Activated T-cell treated with anti-CD3 and anti-CD28 coated beads, Interleukin-2, amount 50 U/mL, for 24 hours (primary cell): ENCODE results near the gene LCN9.
"Not testable (repeated sequence)": the region's sequence is repeated elsewhere in the genome, so short reads cannot be mapped to it uniquely, and the experiment has no call there.

Experiments
- DNase-seq: peaks from one replicate; pipeline ENCODE4 v3.0.0-alpha.2; 2020
- H3K27ac Mint-ChIP-seq: 2 replicates; pipeline ENCODE4 v1.8.0; 2020; ENCODE audit warnings: mild to moderate bottlenecking, mixed read lengths
- H3K27me3 Mint-ChIP-seq: 2 replicates; pipeline ENCODE4 v1.8.0; 2020; ENCODE audit warnings: mixed read lengths
- H3K36me3 Mint-ChIP-seq: 2 replicates; pipeline ENCODE4 v1.8.0; 2020; ENCODE audit warnings: low read depth, mixed read lengths
- H3K4me1 Mint-ChIP-seq: 2 replicates; pipeline ENCODE4 v1.8.0; 2020; ENCODE audit warnings: low read depth, mixed read lengths
- H3K4me3 Mint-ChIP-seq: 2 replicates; pipeline ENCODE4 v1.8.0; 2020; ENCODE audit warnings: mild to moderate bottlenecking, moderate library complexity, mixed read lengths
- H3K9me3 Mint-ChIP-seq: 2 replicates; pipeline ENCODE4 v1.8.0; 2020; ENCODE audit warnings: mixed read lengths

LCN9 gene

GRCh38 chr9:135632841-135633240, 30.3 kb upstream of the LCN9 start:
- H3K27ac Mint-ChIP-seq: no peak overlapping the region
- DNase-seq: no peak

DNA sequence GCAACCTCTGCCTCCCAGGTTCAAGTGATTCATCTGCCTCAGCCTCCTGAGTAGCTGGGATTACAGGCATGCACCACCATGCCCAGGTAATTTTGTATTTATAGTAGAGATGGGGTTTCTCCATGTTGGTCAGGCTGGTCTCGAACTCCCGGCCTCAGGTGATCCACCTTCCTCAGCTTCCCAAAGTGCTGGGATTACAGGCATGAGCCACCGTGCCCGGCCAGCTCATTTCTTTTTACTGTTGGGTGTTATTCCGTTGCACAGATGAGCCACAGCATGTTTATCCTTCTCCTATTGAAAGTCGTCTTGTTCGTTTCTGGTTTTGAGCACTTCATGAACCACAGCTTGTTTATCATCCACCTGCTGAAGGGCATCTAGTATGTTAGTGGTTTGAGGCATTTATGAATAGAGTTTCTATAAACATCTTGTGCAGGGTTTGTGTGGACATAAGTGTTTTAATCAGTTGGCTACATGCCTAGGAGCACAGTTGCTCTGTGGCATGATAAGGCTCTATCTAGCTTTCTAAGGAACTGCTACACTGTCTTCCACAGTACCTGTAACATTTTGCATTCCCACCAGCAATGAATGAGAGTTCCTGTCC, 26.1 kb upstream of the LCN9 start:
- not testable (repeated sequence) for H3K4me3 Mint-ChIP-seq, H3K36me3 Mint-ChIP-seq, DNase-seq, H3K27ac Mint-ChIP-seq, H3K9me3 Mint-ChIP-seq, H3K4me1 Mint-ChIP-seq
- H3K27me3 Mint-ChIP-seq: peaks cover 49% of the 10 kb centered on the region

More at GRCh38 chr9:135632841-135633240, 30.3 kb upstream of the LCN9 start:
- Mint-ChIP-seq H3K4me1 (no peaks in the 10 kb centered on the region), H3K4me3 (no peak overlapping the region), H3K36me3 (no peaks in the 10 kb centered on the region), H3K27me3 (peaks cover 41% of the 10 kb centered on the region), H3K9me3 (peaks cover 9% of the 10 kb centered on the region)

- no peak within 1 kb of the TSS for H3K27ac Mint-ChIP-seq
- no peaks in the 10 kb centered on the region for H3K4me1 Mint-ChIP-seq
- no peaks in the 10 kb centered on the region for H3K36me3 Mint-ChIP-seq
- no peak within 1 kb of the TSS for H3K4me3 Mint-ChIP-seq
- H3K27me3 Mint-ChIP-seq: peaks cover 49% of the 10 kb centered on the region
- no peak for DNase-seq
- H3K9me3 Mint-ChIP-seq: peaks cover 2% of the 10 kb centered on the region
These were observed 23.9 kb upstream of the LCN9 start, which contains the start of gene GLT6D1 for GRCh38 chr9:135639196-135639595. Gene GLT6D1 (minus strand): TSS chr9:135639540. CDS start chr9:135639187, 353 bp downstream.

GRCh38 chr9:135641047-135641446, 22.1 kb upstream of the LCN9 start:
- Mint-ChIP-seq H3K36me3 (peaks cover 3% of the 10 kb centered on the region), H3K9me3 (peaks cover 18% of the 10 kb centered on the region), H3K4me3 (no peak overlapping the region), H3K27me3 (peaks cover 39% of the 10 kb centered on the region), H3K27ac (no peak overlapping the region), H3K4me1 (no peaks in the 10 kb centered on the region)
- DNase-seq: no peak

DNA sequence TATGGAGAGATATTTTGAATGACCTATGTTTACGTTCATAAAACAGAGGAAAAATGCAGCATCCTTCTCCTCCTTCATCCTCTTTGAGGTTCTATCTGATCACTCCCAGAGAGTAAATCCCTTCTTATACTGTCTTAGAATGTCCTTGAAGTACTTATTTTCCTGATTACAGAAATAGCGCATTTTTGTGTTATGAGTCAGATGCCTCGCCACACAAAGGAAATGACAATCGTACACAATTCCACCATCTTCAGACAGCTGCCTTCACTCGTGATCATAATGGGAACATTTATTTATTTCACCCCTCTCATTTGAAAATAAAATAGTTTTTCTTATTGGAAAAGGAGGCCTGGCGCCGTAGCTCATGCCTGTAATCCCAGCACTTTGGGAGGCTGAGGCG, 21.4 kb upstream of the LCN9 start:
- Mint-ChIP-seq H3K9me3 (peaks cover 23% of the 10 kb centered on the region), H3K4me1 (no peaks in the 10 kb centered on the region), H3K27me3 (peaks cover 39% of the 10 kb centered on the region), H3K27ac (no peak overlapping the region), H3K4me3 (no peak overlapping the region), H3K36me3 (peaks cover 3% of the 10 kb centered on the region)
- no peak for DNase-seq

GRCh38 chr9:135644631-135645218, 18.4 kb upstream of the LCN9 start:
- no peak for DNase-seq
- peaks cover 23% of the 10 kb centered on the region for H3K27me3 Mint-ChIP-seq
- H3K9me3 Mint-ChIP-seq: peaks cover 45% of the 10 kb centered on the region
- peaks cover 3% of the 10 kb centered on the region for H3K36me3 Mint-ChIP-seq
- H3K4me1 Mint-ChIP-seq: no peaks in the 10 kb centered on the region
- H3K27ac Mint-ChIP-seq: no peak overlapping the region
- H3K4me3 Mint-ChIP-seq: no peak overlapping the region

- no peak overlapping the region for H3K4me3 Mint-ChIP-seq
- DNase-seq: no peak
- peaks cover 17% of the 10 kb centered on the region for H3K27me3 Mint-ChIP-seq
- no peaks in the 10 kb centered on the region for H3K4me1 Mint-ChIP-seq
- no peak overlapping the region for H3K27ac Mint-ChIP-seq
- H3K36me3 Mint-ChIP-seq: peaks cover 3% of the 10 kb centered on the region
- peaks cover 50% of the 10 kb centered on the region for H3K9me3 Mint-ChIP-seq
These were observed 15.2 kb upstream of the LCN9 start for GRCh38 chr9:135647884-135648283.

DNA sequence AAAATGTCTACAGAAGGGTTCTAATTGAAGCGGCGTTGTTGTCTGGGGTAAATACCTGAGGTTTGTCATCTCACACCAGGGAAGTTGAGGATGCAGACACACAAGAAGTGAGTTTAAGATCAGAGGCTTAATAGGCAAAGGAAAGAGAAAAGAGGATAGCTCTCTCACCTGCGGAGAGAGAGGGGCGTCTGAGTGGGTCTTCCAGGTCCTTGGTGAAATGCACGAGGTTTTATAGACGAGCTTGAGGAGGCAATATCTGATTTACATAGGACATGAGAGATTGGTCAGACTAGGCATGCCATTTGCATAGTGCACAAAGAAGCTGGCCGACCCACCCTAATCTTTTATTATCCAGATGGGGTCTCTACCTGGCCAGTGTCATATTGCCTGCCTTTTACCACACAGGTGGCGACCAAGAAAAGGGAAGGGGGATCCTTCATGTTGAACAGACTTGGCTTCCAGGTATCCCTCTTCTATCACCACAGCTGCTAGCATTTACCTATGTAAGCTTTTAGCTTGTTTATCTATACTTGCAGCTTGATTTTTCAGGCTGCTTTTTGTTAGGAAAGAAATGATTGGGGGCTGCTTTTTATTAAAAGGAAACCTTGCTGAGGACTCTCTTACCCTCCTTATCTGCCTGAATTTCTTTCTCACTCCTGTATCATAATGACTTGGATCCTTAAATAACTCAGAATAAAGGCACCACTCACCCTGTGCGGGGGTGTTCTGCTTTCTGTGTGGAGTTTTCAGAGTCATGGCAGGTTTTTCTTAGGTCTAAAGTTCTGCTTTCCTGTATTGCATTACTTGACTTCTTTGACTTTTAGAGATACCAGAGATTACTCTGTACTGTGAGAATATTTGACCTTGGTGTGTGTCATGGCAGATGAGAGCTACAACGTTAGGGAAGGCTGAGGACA, 14.4 kb upstream of the LCN9 start:
- Mint-ChIP-seq H3K9me3 (peaks cover 50% of the 10 kb centered on the region), H3K27ac (no peak overlapping the region), H3K4me3 (no peak overlapping the region), H3K36me3 (peaks cover 3% of the 10 kb centered on the region), H3K27me3 (peaks cover 15% of the 10 kb centered on the region), H3K4me1 (no peaks in the 10 kb centered on the region)
- DNase-seq: no peak

- Mint-ChIP-seq H3K27me3 (peaks cover 14% of the 10 kb centered on the region), H3K4me3 (no peak overlapping the region), H3K9me3 (peaks cover 46% of the 10 kb centered on the region), H3K36me3 (peaks cover 3% of the 10 kb centered on the region), H3K4me1 (no peaks in the 10 kb centered on the region), H3K27ac (no peak overlapping the region)
- DNase-seq: no peak
These were observed 13.6 kb upstream of the LCN9 start for GRCh38 chr9:135649508-135649907.

DNA sequence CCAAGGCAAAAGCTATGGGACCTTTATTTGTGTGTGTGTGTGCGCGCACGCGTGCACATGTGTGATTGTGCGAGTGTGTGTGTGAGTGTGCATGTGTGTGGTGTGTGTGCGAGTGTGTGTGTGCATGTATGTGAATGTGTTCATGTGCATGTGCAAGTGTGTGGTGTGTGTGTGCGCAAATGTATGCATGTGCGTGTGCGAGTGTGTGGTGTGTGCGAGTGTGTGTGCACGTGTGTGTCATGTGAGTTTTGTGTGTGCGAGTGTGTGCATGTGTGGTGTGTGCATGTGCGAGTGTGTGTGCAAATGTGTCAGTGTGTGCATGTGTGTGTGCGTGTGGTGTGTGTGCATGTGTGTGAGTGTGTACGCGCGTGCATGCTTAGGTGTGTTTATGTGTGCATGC, 12.7 kb upstream of the LCN9 start:
- Mint-ChIP-seq H3K4me1 (no peaks in the 10 kb centered on the region), H3K4me3 (no peak overlapping the region), H3K9me3 (peaks cover 37% of the 10 kb centered on the region), H3K27me3 (peaks cover 17% of the 10 kb centered on the region), H3K36me3 (peaks cover 2% of the 10 kb centered on the region), H3K27ac (no peak overlapping the region)
- no peak for DNase-seq

DNA sequence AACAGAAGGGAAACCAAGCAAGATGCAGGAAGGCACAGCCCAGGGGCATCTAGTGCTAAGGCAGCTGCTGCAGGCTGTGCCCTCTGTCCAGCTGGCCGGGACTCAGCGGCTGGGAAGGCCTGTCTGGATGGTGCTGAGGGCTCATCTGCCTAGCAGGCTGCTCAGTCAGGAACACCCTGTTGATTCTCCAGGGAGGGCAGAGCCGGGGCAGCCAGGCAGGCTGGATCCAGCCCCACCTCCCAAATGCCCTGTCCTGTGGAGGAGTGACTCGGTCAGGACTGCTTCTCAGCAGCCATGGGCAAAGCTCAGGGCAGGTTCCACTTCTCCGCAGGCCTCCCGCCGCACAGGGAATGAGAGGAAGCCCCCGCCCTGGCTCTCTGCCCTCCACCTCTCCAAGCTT, 7.8 kb upstream of the LCN9 start:
- no peak for DNase-seq
- H3K27ac Mint-ChIP-seq: no peak overlapping the region
- H3K4me3 Mint-ChIP-seq: no peak overlapping the region
- H3K36me3 Mint-ChIP-seq: no peaks in the 10 kb centered on the region
- H3K27me3 Mint-ChIP-seq: peaks cover 23% of the 10 kb centered on the region
- no peaks in the 10 kb centered on the region for H3K4me1 Mint-ChIP-seq
- peaks cover 3% of the 10 kb centered on the region for H3K9me3 Mint-ChIP-seq

- no peaks in the 10 kb centered on the region for H3K4me1 Mint-ChIP-seq
- H3K9me3 Mint-ChIP-seq: no peaks in the 10 kb centered on the region
- no peak for DNase-seq
- peaks cover 21% of the 10 kb centered on the region for H3K27me3 Mint-ChIP-seq
- no peak overlapping the region for H3K4me3 Mint-ChIP-seq
- no peaks in the 10 kb centered on the region for H3K36me3 Mint-ChIP-seq
- H3K27ac Mint-ChIP-seq: no peak overlapping the region
These were observed 5.7 kb upstream of the LCN9 start for GRCh38 chr9:135657416-135657815.

DNA sequence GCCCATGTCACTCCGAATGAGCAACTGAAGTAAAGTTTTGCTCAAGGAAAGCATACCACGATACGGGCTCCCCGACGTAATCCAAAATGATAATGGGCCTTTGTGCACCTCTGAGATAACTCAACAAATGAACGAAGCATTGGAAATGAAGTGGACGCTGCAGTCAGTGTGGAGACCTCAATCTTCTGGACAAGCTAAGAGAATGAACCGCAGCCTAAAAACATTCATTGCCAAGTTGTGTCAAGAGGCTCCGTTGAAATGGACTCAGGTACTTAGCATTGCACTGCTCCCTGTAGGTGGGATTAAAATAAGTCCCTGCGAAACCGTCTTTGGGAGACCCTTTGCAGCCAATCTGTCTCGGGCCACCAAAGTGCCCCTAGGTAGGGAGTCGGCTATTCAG, 3.9 kb upstream of the LCN9 start:
- H3K36me3 Mint-ChIP-seq: no peaks in the 10 kb centered on the region
- H3K27ac Mint-ChIP-seq: no peak overlapping the region
- DNase-seq: no peak
- H3K27me3 Mint-ChIP-seq: peaks cover 18% of the 10 kb centered on the region
- H3K4me3 Mint-ChIP-seq: no peak overlapping the region
- H3K9me3 Mint-ChIP-seq: no peaks in the 10 kb centered on the region
- no peaks in the 10 kb centered on the region for H3K4me1 Mint-ChIP-seq

- no peaks in the 10 kb centered on the region for H3K9me3 Mint-ChIP-seq
These were observed 2.7 kb upstream of the LCN9 start for GRCh38 chr9:135660407-135660806.

More at GRCh38 chr9:135660407-135660806, 2.7 kb upstream of the LCN9 start:
- Mint-ChIP-seq H3K4me3 (no peak overlapping the region), H3K4me1 (no peaks in the 10 kb centered on the region), H3K36me3 (no peaks in the 10 kb centered on the region), H3K27me3 (peaks cover 12% of the 10 kb centered on the region), H3K27ac (no peak overlapping the region)
- no peak for DNase-seq
